GM20431 (cell line): ENCODE data around the gene ANKS1A.
"Not testable (repeated sequence)": the region's sequence is repeated elsewhere in the genome, so short reads cannot be mapped to it uniquely, and the experiment has no call there.

Source experiments
- in situ Hi-C: fragments of 300-500 bp; cut with MseI, MboI; formaldehyde crosslinking; loops from one replicate; pipeline ENCODE4 v1.15.0; 2020; ENCODE audit warnings: low sequenced_read_pairs; ENCODE audit not compliant: unreplicated experiment

ANKS1A gene

GRCh38 chr6:34888874-34889555 is at the start of gene ANKS1A:
Gene ANKS1A, plus strand, starts transcription at chr6:34889255. Its CDS starts 148 bp downstream, at chr6:34889403.
- in situ Hi-C loops, result no loop called here

- in situ Hi-C loops, result no loop called here
Observed at GRCh38 chr6:34839666-34840352, 49.2 kb upstream of the ANKS1A start.

GRCh38 chr6:34849066-34849465 is 40.0 kb upstream of the ANKS1A start:
- in situ Hi-C loops, result not testable (repeated sequence)

GRCh38 chr6:34851361-34851760 is 37.7 kb upstream of the ANKS1A start:
- in situ Hi-C loops, result no loop called here

GRCh38 chr6:34852406-34853085 is 36.5 kb upstream of the ANKS1A start:
- in situ Hi-C loops, result no loop called here

GRCh38 chr6:34855463-34855862 is 33.6 kb upstream of the ANKS1A start:
- in situ Hi-C loops, result no loop called here

- in situ Hi-C loops, result no loop called here
Observed at GRCh38 chr6:34858681-34859080, 30.4 kb upstream of the ANKS1A start.

GRCh38 chr6:34859951-34860350 is 29.1 kb upstream of the ANKS1A start:
- in situ Hi-C loops, result no loop called here

GRCh38 chr6:34860776-34861175 is 28.3 kb upstream of the ANKS1A start:
- in situ Hi-C loops, result no loop called here

- in situ Hi-C loops, result no loop called here
Observed at GRCh38 chr6:34864007-34864406, 25.0 kb upstream of the ANKS1A start.

GRCh38 chr6:34865107-34865506 is 23.9 kb upstream of the ANKS1A start:
- in situ Hi-C loops, result no loop called here

- in situ Hi-C loops, result no loop called here
Observed at GRCh38 chr6:34866509-34866908, 22.5 kb upstream of the ANKS1A start.

- in situ Hi-C loops, result no loop called here
Observed at GRCh38 chr6:34867484-34867883, 21.6 kb upstream of the ANKS1A start.

- in situ Hi-C loops, result no loop called here
Observed at GRCh38 chr6:34871853-34872252, 17.2 kb upstream of the ANKS1A start.

- in situ Hi-C loops, result no loop called here
Observed at GRCh38 chr6:34872332-34872731, 16.7 kb upstream of the ANKS1A start.

GRCh38 chr6:34875292-34876213 is 13.5 kb upstream of the ANKS1A start:
- in situ Hi-C loops, result no loop called here

GRCh38 chr6:34876472-34876871 is 12.6 kb upstream of the ANKS1A start:
- in situ Hi-C loops, result no loop called here

- in situ Hi-C loops, result no loop called here
Observed at GRCh38 chr6:34877259-34877658, 11.8 kb upstream of the ANKS1A start.

- in situ Hi-C loops, result no loop called here
Observed at GRCh38 chr6:34877869-34878485, 11.1 kb upstream of the ANKS1A start.

GRCh38 chr6:34884073-34884472 is 5.0 kb upstream of the ANKS1A start:
- in situ Hi-C loops, result not testable (repeated sequence)
